HPDE6-E6E7 (cell line): ENCODE results near the gene DNAL4.
"Not testable (repeated sequence)": the region's sequence is repeated elsewhere in the genome, so short reads cannot be mapped to it uniquely, and the experiment has no call there.

ENCODE experiments used
- DNase-seq: peaks from one replicate; pipeline ENCODE4 v3.0.0; 2011; ENCODE audit warnings: missing footprints; ENCODE audit errors: extremely low spot score

The DNAL4 gene

GRCh38 chr22:38827510-38827909 is 33.6 kb upstream of the DNAL4 start:
- no peak for DNase-seq

- no peak for DNase-seq
Measured at GRCh38 chr22:38826801-38827200, 32.9 kb upstream of the DNAL4 start.

- DNase-seq, result no peak
Measured at GRCh38 chr22:38826386-38826785, 32.4 kb upstream of the DNAL4 start.

- peak; percentile 36 for DNase-seq
Measured at GRCh38 chr22:38824585-38824984, 30.6 kb upstream of the DNAL4 start.

GRCh38 chr22:38823637-38824036 is 29.7 kb upstream of the DNAL4 start:
- no peak for DNase-seq

- DNase-seq, result no peak
Measured at GRCh38 chr22:38823076-38823475, 29.1 kb upstream of the DNAL4 start.

- no peak for DNase-seq
Measured at GRCh38 chr22:38820020-38820419, 26.1 kb upstream of the DNAL4 start.

GRCh38 chr22:38819387-38819940 is 25.5 kb upstream of the DNAL4 start:
- DNase-seq, result no peak

- DNase-seq, result no peak
Measured at GRCh38 chr22:38817196-38817595, 23.3 kb upstream of the DNAL4 start.

- DNase-seq, result no peak
Measured at GRCh38 chr22:38815842-38816241, 21.9 kb upstream of the DNAL4 start.

- no peak for DNase-seq
Measured at GRCh38 chr22:38811241-38811640, 17.3 kb upstream of the DNAL4 start.

GRCh38 chr22:38805041-38805593 is 11.2 kb upstream of the DNAL4 start:
- not testable (repeated sequence) for DNase-seq

GRCh38 chr22:38802671-38803121 is 8.8 kb upstream of the DNAL4 start:
- DNase-seq, result peak; percentile 90

GRCh38 chr22:38799265-38800002 is 5.5 kb upstream of the DNAL4 start:
- no peak for DNase-seq

GRCh38 chr22:38798496-38798895 is 4.6 kb upstream of the DNAL4 start:
- no peak for DNase-seq

GRCh38 chr22:38796262-38796957 is 2.5 kb upstream of the DNAL4 start:
- DNase-seq, result no peak

GRCh38 chr22:38795569-38795968 is 1.6 kb upstream of the DNAL4 start:
- DNase-seq, result no peak

GRCh38 chr22:38793317-38793716 is 626 bp downstream of the DNAL4 start:
- no peak for DNase-seq

GRCh38 chr22:38792833-38793232 is 1.1 kb downstream of the DNAL4 start:
- no peak for DNase-seq

GRCh38 chr22:38789606-38790005 is 4.3 kb downstream of the DNAL4 start:
- DNase-seq, result no peak

- no peak for DNase-seq
Measured at GRCh38 chr22:38788846-38789245, 5.1 kb downstream of the DNAL4 start.

GRCh38 chr22:38788021-38788816 is 5.7 kb downstream of the DNAL4 start:
- DNase-seq, result no peak
